ENCODE results near the gene P2RY2. TPM values are rescaled to one million over a fixed set of nuclear protein-coding genes. Genes with fewer than 3 reads are reported as not detected.
"Not testable (repeated sequence)": the region's sequence is repeated elsewhere in the genome, so short reads cannot be mapped to it uniquely, and the experiment has no call there.

The P2RY2 gene
- total RNA-seq, 1 experiment from 2014 or later: 2.9 TPM

GRCh38 chr11:73229896-73230875 lies 12.1 kb downstream of the P2RY2 start:
- no TSS peak for BruUV-seq (replicated peaks)
- Histone ChIP-seq H3K9me3 (ENCODE audit: control insufficient read depth in 1 of 2, insufficient read depth in 1 of 2, low read depth in 1 of 2, low read length in 2 of 2) (no peaks in the 10 kb centered on the region), H3K27me3 (ENCODE audit: insufficient read depth, low read length) (no peaks in the 10 kb centered on the region), H2AFZ (ENCODE audit: low read depth, low read length, poor library complexity, severe bottlenecking) (no peak overlapping the region), H4K20me1 (ENCODE audit: insufficient read depth) (no peaks in the 10 kb centered on the region), H3K4me2 (ENCODE audit: low read length) (no peak overlapping the region), H3K4me1 (ENCODE audit: control insufficient read depth in 1 of 2, insufficient read depth in 2 of 2, low read length in 2 of 2) (peaks cover 21 to 29% of the 10 kb centered on the region in 2 experiments), H3K4me3 (replicated peaks in 1 of 2; ENCODE audit: low read depth in 1 of 2, low read length in 2 of 2) (no peak overlapping the region), H3K9ac (ENCODE audit: low read length) (no peak overlapping the region), H3K79me2 (ENCODE audit: insufficient read depth, low read length) (no peaks in the 10 kb centered on the region), H3K36me3 (ENCODE audit: control insufficient read depth in 1 of 2, insufficient read depth in 2 of 2, low read length in 2 of 2) (no peaks in the 10 kb centered on the region), H3K27ac (ENCODE audit: low read depth, low read length) (no peak overlapping the region), H3K9me2 (ENCODE audit: insufficient read depth) (no peaks in the 10 kb centered on the region)
- intact Hi-C loops (cut with micrococcal nuclease): no loop called here
- ATAC-seq: no peak
- ChIA-PET POLR2A (no interaction called here), CTCF (no interaction called here), RAD21 (ENCODE audit: low non-redundant PET in 1 of 2, low total read pairs in 2 of 2, uncharacterized antibody in 2 of 2, unreplicated experiment in 2 of 2) (no interaction called here)
- DNase-seq (ENCODE audit: low read depth, low spot score): no peak
- TF ChIP-seq ELF1 (IDR thresholded peaks at IDR 0.05; ENCODE audit: borderline replicate concordance, low read depth): no peak

GRCh38 chr11:73230931-73231330 lies 12.8 kb downstream of the P2RY2 start:
- RAD21 ChIA-PET (ENCODE audit: low non-redundant PET in 1 of 2, low total read pairs in 2 of 2, uncharacterized antibody in 2 of 2, unreplicated experiment in 2 of 2): no interaction called here

GRCh38 chr11:73232487-73232886 lies 14.4 kb downstream of the P2RY2 start:
- DNase-seq (ENCODE audit: low read depth, low spot score); H3K27ac ChIP-seq (ENCODE audit: low read depth, low read length); H2AFZ ChIP-seq (ENCODE audit: low read depth, low read length, poor library complexity, severe bottlenecking); H3K36me3 ChIP-seq (ENCODE audit: control insufficient read depth in 1 of 2, insufficient read depth in 2 of 2, low read length in 2 of 2); H3K9me3 ChIP-seq (ENCODE audit: control insufficient read depth in 1 of 2, insufficient read depth in 1 of 2, low read depth in 1 of 2, low read length in 2 of 2); BruUV-seq (replicated peaks); H3K4me3 ChIP-seq (replicated peaks in 1 of 2; ENCODE audit: low read depth in 1 of 2, low read length in 2 of 2); intact Hi-C loops (cut with micrococcal nuclease); POLR2A ChIA-PET; H4K20me1 ChIP-seq (ENCODE audit: insufficient read depth); H3K27me3 ChIP-seq (ENCODE audit: insufficient read depth, low read length); ATAC-seq; RAD21 ChIA-PET (ENCODE audit: low non-redundant PET in 1 of 2, low total read pairs in 2 of 2, uncharacterized antibody in 2 of 2, unreplicated experiment in 2 of 2); H3K79me2 ChIP-seq (ENCODE audit: insufficient read depth, low read length); H3K4me2 ChIP-seq (ENCODE audit: low read length); CTCF ChIA-PET; H3K9ac ChIP-seq (ENCODE audit: low read length); H3K9me2 ChIP-seq (ENCODE audit: insufficient read depth): not testable (repeated sequence)
- H3K4me1 ChIP-seq (ENCODE audit: control insufficient read depth in 1 of 2, insufficient read depth in 2 of 2, low read length in 2 of 2): peaks cover 16 to 22% of the 10 kb centered on the region in 2 experiments

More at GRCh38 chr11:73230931-73231330, 12.8 kb downstream of the P2RY2 start:
- Histone ChIP-seq H3K9me2 (ENCODE audit: insufficient read depth) (no peaks in the 10 kb centered on the region), H3K9me3 (ENCODE audit: control insufficient read depth in 1 of 2, insufficient read depth in 1 of 2, low read depth in 1 of 2, low read length in 2 of 2) (no peaks in the 10 kb centered on the region), H3K79me2 (ENCODE audit: insufficient read depth, low read length) (no peaks in the 10 kb centered on the region), H3K4me3 (replicated peaks in 1 of 2; ENCODE audit: low read depth in 1 of 2, low read length in 2 of 2) (no peak overlapping the region), H3K9ac (ENCODE audit: low read length) (no peak overlapping the region), H3K4me2 (ENCODE audit: low read length) (no peak overlapping the region), H3K27ac (ENCODE audit: low read depth, low read length) (no peak overlapping the region), H4K20me1 (ENCODE audit: insufficient read depth) (no peaks in the 10 kb centered on the region), H2AFZ (ENCODE audit: low read depth, low read length, poor library complexity, severe bottlenecking) (no peak overlapping the region), H3K27me3 (ENCODE audit: insufficient read depth, low read length) (no peaks in the 10 kb centered on the region), H3K4me1 (ENCODE audit: control insufficient read depth in 1 of 2, insufficient read depth in 2 of 2, low read length in 2 of 2) (peaks cover 20 to 26% of the 10 kb centered on the region in 2 experiments), H3K36me3 (ENCODE audit: control insufficient read depth in 1 of 2, insufficient read depth in 2 of 2, low read length in 2 of 2) (no peaks in the 10 kb centered on the region)
- DNase-seq (ENCODE audit: low read depth, low spot score): no peak
- TF ChIP-seq YY1 (IDR thresholded peaks at IDR 0.05; ENCODE audit: extremely low read depth, insufficient replicate concordance, low read depth, low read length): no peak
- no TSS peak for BruUV-seq (replicated peaks)
- POLR2A ChIA-PET: no interaction called here
- ATAC-seq: no peak
- CTCF ChIA-PET: no interaction called here
- intact Hi-C loops (cut with micrococcal nuclease): no loop called here

Data from HCT116 (cell line).